ENCODE measurements around the gene ANO7.

DNA sequence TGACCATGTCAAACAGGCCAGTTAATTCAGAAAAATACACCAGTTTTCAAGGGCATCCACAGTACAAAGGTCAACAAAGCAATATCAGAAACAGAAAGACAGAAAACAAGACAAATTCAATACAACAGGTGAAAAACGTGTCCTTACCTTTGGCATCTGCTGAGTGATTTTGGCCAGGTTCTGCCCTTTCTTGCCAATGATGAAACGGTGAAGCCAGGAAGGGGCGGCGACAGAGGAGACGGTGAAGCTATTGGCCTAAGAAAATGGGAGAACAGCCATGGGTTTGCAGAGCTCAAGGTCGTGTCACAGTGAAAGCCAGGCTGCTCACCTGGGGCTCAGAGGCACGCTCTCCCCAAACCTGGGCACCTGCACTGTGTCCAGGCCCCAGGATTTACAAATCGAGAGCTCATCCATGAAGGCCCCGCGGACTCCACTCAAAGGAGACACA is 66.5 kb downstream of the ANO7 start:
- no peak for TF ChIP-seq CTCF (conservative IDR thresholded peaks at IDR 0.05; ENCODE audit: low read length)
- TF ChIP-seq EZH2phosphoT487 (IDR thresholded peaks at IDR 0.05; ENCODE audit: borderline replicate concordance, low read depth, low read length): no peak
